ENCODE measurements around the gene PDE2A. TPM values are rescaled to one million over a fixed set of nuclear protein-coding genes. Genes with fewer than 3 reads are reported as not detected.

Gene PDE2A
- total RNA-seq, 1 experiment from 2014 or later: 0.74 TPM

- ChIA-PET POLR2A (no interaction called here), CTCF (interaction anchor here (0.6 kb wide), 1 partner anchor 104 kb away, joined by 3 read pairs; no protein-coding TSS in a partner anchor)
- no peak for ATAC-seq
- intact Hi-C loops (cut with micrococcal nuclease; ENCODE audit: unreplicated experiment): no loop called here
- in situ Hi-C loops (cut with HindIII; ENCODE audit: low pct_unique_long_range_greater_than_20kb, low sequenced_read_pairs): no loop called here
- H3K27ac ChIP-seq (ENCODE audit: low read length): no peak overlapping the region
- no TSS peak for BruUV-seq (replicated peaks)
- no peaks in the 10 kb centered on the region for H3K4me1 ChIP-seq (ENCODE audit: control insufficient read depth, insufficient read depth, low read length)
- no peak for DNase-seq (ENCODE audit: low read depth, low spot score)
- H3K27me3 ChIP-seq (ENCODE audit: control insufficient read depth, insufficient read depth, low read length): no peaks in the 10 kb centered on the region
- H3K36me3 ChIP-seq (ENCODE audit: control insufficient read depth, insufficient read depth, low read length): no peaks in the 10 kb centered on the region
- H3K4me3 ChIP-seq (ENCODE audit: low read depth in 2 of 2, low read length in 2 of 2): no peak overlapping the region
- TF ChIP-seq POLR2AphosphoS5 (IDR thresholded peaks at IDR 0.05; ENCODE audit: low read depth, low read length): no peak
- no peak for TF ChIP-seq SIN3A (IDR thresholded peaks at IDR 0.05; ENCODE audit: borderline replicate concordance, insufficient read depth, low read depth, low read length)
- no peak for TF ChIP-seq CTCF (IDR thresholded peaks at IDR 0.05)
- TF ChIP-seq REST (IDR thresholded peaks at IDR 0.05; ENCODE audit: insufficient read depth in 1 of 2, low read depth in 2 of 2, low read length in 1 of 2): no peak
- TF ChIP-seq TCF7L2 (IDR thresholded peaks at IDR 0.05; ENCODE audit: low read depth, low read length): no peak
- H3K9me3 ChIP-seq (ENCODE audit: control insufficient read depth, insufficient read depth, low read depth, low read length): no peaks in the 10 kb centered on the region
These were observed 23.6 kb upstream of the PDE2A start for GRCh38 chr11:72697814-72698213.

GRCh38 chr11:72696866-72697700, 22.9 kb upstream of the PDE2A start:
- Histone ChIP-seq H3K36me3 (ENCODE audit: control insufficient read depth, insufficient read depth, low read length) (no peaks in the 10 kb centered on the region), H3K9me3 (ENCODE audit: control insufficient read depth, insufficient read depth, low read depth, low read length) (no peaks in the 10 kb centered on the region), H3K27ac (ENCODE audit: low read length) (no peak overlapping the region), H3K4me3 (ENCODE audit: low read depth in 2 of 2, low read length in 2 of 2) (no peak overlapping the region), H3K27me3 (ENCODE audit: control insufficient read depth, insufficient read depth, low read length) (no peaks in the 10 kb centered on the region), H3K4me1 (ENCODE audit: control insufficient read depth, insufficient read depth, low read length) (no peaks in the 10 kb centered on the region)
- no peak for TF ChIP-seq POLR2AphosphoS5 (IDR thresholded peaks at IDR 0.05; ENCODE audit: low read depth, low read length)
- no peak for TF ChIP-seq CTCF (IDR thresholded peaks at IDR 0.05)
- no peak for TF ChIP-seq SIN3A (IDR thresholded peaks at IDR 0.05; ENCODE audit: borderline replicate concordance, insufficient read depth, low read depth, low read length)
- no peak for TF ChIP-seq REST (IDR thresholded peaks at IDR 0.05; ENCODE audit: insufficient read depth in 1 of 2, low read depth in 2 of 2, low read length in 1 of 2)
- no peak for TF ChIP-seq TCF7L2 (IDR thresholded peaks at IDR 0.05; ENCODE audit: low read depth, low read length)
- no TSS peak for BruUV-seq (replicated peaks)
- CTCF ChIA-PET: no interaction called here
- in situ Hi-C loops (cut with HindIII; ENCODE audit: low pct_unique_long_range_greater_than_20kb, low sequenced_read_pairs): no loop called here
- POLR2A ChIA-PET: no interaction called here
- ATAC-seq (peak; percentile 43; the same call in 1 of the 2 replicates), DNase-seq (ENCODE audit: low read depth, low spot score) (no peak)
- intact Hi-C loops (cut with micrococcal nuclease; ENCODE audit: unreplicated experiment): no loop called here

Data from Panc1 (cell line).